ENCODE results near the gene CRABP2. TPM values are rescaled to one million over a fixed set of nuclear protein-coding genes. Genes with fewer than 3 reads are reported as not detected.

Gene CRABP2
- total RNA-seq, 2 experiments from 2014 or later, result 0.78 to 0.90 TPM

DNA sequence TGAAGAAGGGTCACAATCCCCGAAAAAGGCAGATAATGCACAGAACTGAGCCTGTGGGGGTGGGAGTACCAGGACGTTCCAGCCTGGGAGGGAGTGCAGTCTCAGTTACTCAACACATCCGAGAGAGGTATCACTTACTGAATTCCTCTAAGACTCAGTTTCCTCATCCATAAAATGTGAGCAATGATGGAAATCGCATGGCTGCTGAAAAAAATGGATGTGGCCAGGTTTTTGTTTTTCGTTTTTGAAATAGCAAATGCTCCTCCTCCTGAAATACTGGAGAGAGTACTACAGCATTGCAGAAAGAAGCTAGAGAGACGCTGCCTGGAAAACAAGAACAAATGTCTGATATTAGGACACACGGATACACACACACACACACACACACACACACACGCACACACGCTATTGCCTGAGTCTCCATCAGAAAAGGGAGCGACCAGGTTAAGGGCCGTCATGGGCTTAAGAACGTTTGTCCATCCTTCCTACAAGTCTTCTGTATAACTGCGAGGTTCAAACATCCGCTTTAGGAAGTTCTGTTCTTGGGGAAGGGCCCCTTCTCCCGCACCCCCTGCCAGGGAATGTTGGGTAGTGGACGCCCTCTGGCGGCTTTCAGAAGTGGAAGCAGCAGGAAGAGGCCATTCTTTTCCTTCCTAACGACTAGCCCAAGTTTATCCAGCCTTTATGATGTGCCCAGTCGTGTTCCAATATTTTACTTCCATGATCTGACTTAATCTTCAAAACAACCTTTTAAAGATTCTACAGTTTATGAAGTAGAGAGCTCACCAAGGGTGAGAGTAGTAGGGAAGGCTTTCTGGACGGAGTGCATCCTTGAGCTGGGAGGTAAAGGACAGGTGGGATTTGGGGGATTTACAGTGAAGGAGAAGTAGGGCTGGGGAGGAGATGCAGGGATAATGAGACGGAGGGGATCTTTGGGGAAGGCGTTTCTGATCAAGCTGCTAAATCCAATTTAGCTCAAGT lies 27.5 kb downstream of the CRABP2 start:
- ChIA-PET POLR2A (interaction anchor here (0.6 to 1.4 kb wide), 5 partner anchors 16 to 65 kb away, joined by 3 to 5 read pairs (median 3); no protein-coding TSS in a partner anchor), CTCF (interaction anchor here (0.7 to 7.5 kb wide), 24 partner anchors 10 to 307 kb away, joined by 3 to 85 read pairs (median 4); partner anchors contain the start of genes CRABP2 and METTL25B)
- intact Hi-C loops (cut with micrococcal nuclease), result no loop called here
- peak; percentile 82 for TF ChIP-seq CTCF (IDR thresholded peaks at IDR 0.05)
- H3K36me3 Mint-ChIP-seq (ENCODE audit: low read depth), result no peaks in the 10 kb centered on the region
- peaks cover 14% of the 10 kb centered on the region for H3K4me1 Mint-ChIP-seq (ENCODE audit: low read depth)
- no peak overlapping the region for H3K27ac Mint-ChIP-seq
- DNase-seq, result peak; percentile 53
- H3K4me3 Mint-ChIP-seq, result no peak overlapping the region
- peaks cover 59% of the 10 kb centered on the region for H3K27me3 Mint-ChIP-seq
- no peaks in the 10 kb centered on the region for H3K9me3 Mint-ChIP-seq
- peak; percentile 45 for ATAC-seq

- Mint-ChIP-seq H3K4me3 (no peak within 1 kb of the TSS), H3K9me3 (no peaks in the 10 kb centered on the region), H3K4me1 (ENCODE audit: low read depth) (peaks cover 14% of the 10 kb centered on the region), H3K27me3 (peaks cover 59% of the 10 kb centered on the region), H3K36me3 (ENCODE audit: low read depth) (no peaks in the 10 kb centered on the region), H3K27ac (no peak within 1 kb of the TSS)
- DNase-seq (no peak), ATAC-seq (no peak)
- intact Hi-C loops (cut with micrococcal nuclease), result no loop called here
- ChIA-PET POLR2A (interaction anchor here (0.6 to 1.4 kb wide), 4 partner anchors 15 to 225 kb away, joined by 3 to 5 read pairs (median 4); no protein-coding TSS in a partner anchor), CTCF (interaction anchor here (0.7 to 7.5 kb wide), 18 partner anchors 9 to 291 kb away, joined by 3 to 85 read pairs (median 4); partner anchors contain the start of gene METTL25B)
- TF ChIP-seq CTCF (IDR thresholded peaks at IDR 0.05), result no peak
Observed at GRCh38 chr1:156676820-156677615, 28.4 kb downstream of the CRABP2 start, which contains the start of gene NES. Gene NES (minus strand): TSS chr1:156677407. CDS start chr1:156677264, 143 bp downstream.

- H3K27ac Mint-ChIP-seq, result no peak overlapping the region
- peaks cover 14% of the 10 kb centered on the region for H3K4me1 Mint-ChIP-seq (ENCODE audit: low read depth)
- intact Hi-C loops (cut with micrococcal nuclease), result no loop called here
- ATAC-seq (no peak), DNase-seq (no peak)
- no peak for TF ChIP-seq CTCF (IDR thresholded peaks at IDR 0.05)
- CTCF ChIA-PET, result interaction anchor here (0.7 to 7.5 kb wide), 16 partner anchors 9 to 291 kb away, joined by 3 to 85 read pairs (median 4); partner anchors contain the start of gene METTL25B
- POLR2A ChIA-PET, result interaction anchor here (0.6 to 2.8 kb wide), 4 partner anchors 14 to 225 kb away, joined by 3 to 12 read pairs (median 4); no protein-coding TSS in a partner anchor
- no peaks in the 10 kb centered on the region for H3K9me3 Mint-ChIP-seq
- H3K4me3 Mint-ChIP-seq, result no peak overlapping the region
- H3K36me3 Mint-ChIP-seq (ENCODE audit: low read depth), result no peaks in the 10 kb centered on the region
- H3K27me3 Mint-ChIP-seq, result peaks cover 55% of the 10 kb centered on the region
Observed at GRCh38 chr1:156676114-156676819, 29.1 kb downstream of the CRABP2 start.

DNA sequence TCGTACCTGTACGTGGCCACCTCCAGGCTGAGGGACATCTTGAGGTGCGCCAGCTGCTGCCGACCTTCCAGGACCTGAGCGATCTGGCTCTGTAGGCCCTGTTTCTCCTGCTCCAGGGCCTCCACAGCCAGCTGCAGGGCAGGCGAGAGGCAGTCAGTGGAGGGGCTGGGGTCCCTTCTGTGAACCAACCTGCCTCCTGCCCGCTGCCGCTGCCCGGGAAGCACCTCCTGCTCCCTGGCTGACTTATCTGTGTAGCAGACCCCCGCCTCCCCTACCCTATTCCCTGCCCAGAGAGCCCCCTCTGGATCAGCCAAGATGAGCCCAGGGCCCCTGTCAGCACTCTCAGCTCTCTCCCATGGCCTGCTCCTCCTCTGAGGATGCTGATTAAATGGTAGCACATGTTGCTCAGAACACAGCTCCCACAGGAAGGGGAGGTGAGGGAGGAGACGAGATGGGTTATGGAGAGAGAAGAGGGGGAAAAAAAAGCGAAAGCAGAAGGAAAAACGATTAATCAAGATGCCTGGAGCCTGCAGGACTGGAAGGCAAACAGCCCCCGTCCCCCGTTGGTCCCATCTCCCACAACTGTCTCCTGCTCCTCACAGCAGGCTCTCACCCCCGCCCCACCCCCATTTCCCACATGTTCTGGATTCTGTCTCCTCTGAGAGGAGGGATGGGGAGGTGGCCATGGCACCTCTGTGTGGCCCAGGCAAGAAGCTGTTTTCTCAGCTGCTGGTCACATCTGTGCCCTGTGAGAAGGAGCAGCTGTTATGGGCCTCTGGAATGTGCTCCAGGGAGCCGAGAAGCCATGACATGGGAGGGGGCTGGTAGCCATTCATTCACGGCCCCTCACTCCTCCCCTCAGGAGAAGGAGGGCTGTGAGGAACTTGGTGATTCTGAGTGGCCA lies 29.9 kb downstream of the CRABP2 start:
- CTCF ChIA-PET, result interaction anchor here (1.0 to 7.5 kb wide), 10 partner anchors 10 to 249 kb away, joined by 3 to 85 read pairs (median 21); partner anchors contain the start of gene METTL25B
- no peak for TF ChIP-seq CTCF (IDR thresholded peaks at IDR 0.05)
- POLR2A ChIA-PET, result interaction anchor here (1.5 to 2.8 kb wide), 2 partner anchors 15 to 16 kb away, joined by 4 to 12 read pairs; no protein-coding TSS in a partner anchor
- Mint-ChIP-seq H3K27me3 (peaks cover 52% of the 10 kb centered on the region), H3K4me3 (no peak overlapping the region), H3K4me1 (ENCODE audit: low read depth) (peaks cover 14% of the 10 kb centered on the region), H3K36me3 (ENCODE audit: low read depth) (no peaks in the 10 kb centered on the region), H3K27ac (no peak overlapping the region), H3K9me3 (no peaks in the 10 kb centered on the region)
- DNase-seq (no peak), ATAC-seq (no peak)
- intact Hi-C loops (cut with micrococcal nuclease), result no loop called here
